TTC549 (cell line): ENCODE results near the gene RNF13.

Source experiments
- FAIRE-seq: peaks from 2 replicates; lab custom pipeline; 2012; peaks lifted over from hg19 to GRCh38; lab: Jason Lieb, UNC

Gene RNF13

DNA sequence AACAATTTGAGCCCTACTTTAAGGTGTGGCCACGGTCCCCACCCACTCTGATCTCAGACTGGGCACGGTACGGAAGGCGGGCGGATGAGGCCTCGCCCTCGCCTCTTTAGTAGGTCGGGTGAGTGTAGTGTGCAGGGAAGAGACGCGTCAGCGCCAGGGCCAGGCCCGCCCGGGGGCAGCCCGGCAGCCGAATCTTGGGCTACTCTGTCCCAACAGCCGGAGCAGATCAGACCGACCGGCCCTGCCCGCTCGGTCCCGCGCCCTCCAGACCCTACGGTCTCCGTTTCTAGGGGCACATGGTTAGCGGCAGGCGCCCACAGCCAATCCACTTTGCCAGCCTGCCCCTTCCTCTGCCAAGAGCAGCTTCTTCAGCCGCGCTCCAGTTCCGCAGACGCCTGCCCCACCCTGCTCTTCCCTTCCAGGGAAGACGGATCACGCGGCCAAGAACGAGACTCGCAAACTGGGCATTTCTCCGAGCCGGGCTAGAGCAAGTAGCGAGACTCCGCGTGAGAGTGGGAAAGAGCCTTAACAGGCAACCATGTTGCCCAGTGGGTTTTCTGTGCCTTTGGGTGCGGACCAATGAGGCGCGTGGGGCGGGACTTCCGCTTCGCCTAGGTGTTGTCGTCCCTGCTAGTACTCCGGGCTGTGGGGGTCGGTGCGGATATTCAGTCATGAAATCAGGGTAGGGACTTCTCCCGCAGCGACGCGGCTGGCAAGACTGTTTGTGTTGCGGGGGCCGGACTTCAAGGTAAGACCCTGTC is at the start of gene RNF13:
Gene RNF13 (plus strand): TSS at position 610 of the 761 bp plus-strand sequence. CDS start 32,812 bp downstream, outside the sequence.
- FAIRE-seq: no peak

GRCh38 chr3:149763565-149764195 is 49.3 kb upstream of the RNF13 start:
- no peak for FAIRE-seq

GRCh38 chr3:149764302-149764701 is 48.7 kb upstream of the RNF13 start:
- no peak for FAIRE-seq

GRCh38 chr3:149765762-149766334 is 47.2 kb upstream of the RNF13 start:
- FAIRE-seq: peak; percentile 91

DNA sequence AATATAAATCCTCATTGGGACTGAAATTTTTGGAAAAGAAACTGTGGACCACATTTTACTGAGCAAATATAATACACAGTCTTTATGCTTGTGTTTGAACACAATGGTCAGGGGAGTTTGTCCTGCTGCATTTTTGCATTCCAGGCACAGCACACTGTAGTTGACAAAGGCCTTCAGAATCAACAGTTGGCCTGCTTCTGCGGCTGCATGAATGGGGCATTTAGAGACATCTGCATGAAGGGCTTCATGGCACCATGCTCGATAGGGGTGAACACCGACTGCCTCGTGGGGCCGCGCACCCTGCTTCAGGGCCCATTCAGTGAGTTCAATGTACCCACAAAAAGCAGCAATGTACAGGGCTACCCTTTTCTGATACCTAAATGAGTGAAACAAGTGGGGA is 45.3 kb upstream of the RNF13 start:
- FAIRE-seq: no peak

DNA sequence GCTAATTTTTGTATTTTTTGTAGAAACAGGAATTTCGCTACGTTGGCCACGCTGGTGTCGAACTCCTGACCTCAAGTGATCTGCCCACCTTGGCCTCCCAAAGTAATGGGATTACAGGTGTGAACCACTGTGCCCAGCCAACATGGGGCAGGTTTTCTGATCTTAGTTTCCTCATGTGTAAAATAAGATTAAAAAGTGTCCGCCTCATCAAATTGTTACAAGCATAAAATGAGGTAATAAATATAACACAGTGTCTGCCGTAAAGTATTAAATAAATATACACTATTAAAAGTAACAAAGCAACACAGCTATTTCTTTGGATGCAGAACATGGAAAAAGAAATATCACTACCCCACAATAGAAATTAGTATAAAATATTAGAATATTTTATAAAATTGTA is 44.3 kb upstream of the RNF13 start:
- no peak for FAIRE-seq

DNA sequence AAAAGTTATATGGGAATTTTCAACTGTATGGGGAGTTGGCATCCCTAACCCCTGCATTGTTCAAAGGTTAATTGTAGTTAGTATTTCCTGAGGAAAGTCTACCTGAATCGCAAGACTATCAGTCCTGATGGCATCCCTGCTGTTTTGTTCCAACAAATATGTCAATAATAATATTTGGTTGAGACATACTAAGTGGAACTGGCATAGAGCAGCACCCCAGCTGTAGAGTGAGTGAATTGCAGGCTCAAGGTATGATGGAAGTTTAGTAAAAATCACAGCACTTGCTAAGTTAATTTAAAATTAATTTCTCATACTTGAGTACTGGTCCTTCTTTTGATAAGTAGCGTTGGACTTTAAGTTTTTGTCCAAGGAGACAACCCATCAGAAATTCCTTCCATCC is 42.8 kb upstream of the RNF13 start:
- FAIRE-seq: no peak

DNA sequence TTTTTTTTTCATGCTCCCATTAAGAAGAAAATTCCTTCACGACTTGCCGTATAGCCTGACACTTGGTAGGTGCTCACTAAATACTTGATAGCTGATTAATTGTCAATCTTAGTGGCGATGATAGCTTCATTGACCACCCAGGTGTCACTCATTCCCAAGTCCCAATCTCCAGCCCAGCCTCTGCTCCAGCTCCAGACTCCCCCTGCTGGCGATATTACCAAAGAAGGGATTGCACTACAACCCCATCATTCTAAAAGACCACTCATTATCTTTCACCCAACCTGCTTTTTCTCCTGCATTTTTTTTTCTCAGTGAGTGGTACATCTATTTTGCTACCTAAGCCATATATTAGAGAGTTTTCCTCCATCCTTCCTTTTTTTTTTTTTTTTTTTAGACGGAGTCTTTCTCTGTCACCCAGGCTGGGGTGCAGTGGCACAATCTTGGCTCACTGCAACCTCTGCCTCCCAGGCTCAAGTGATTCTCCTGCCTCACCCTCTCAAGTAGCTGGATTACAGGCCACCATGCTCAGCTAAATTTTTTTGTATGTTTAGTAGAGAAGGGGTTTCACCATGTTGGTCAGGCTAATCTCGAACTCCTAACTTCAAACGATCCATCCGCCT is 41.3 kb upstream of the RNF13 start:
- no peak for FAIRE-seq

DNA sequence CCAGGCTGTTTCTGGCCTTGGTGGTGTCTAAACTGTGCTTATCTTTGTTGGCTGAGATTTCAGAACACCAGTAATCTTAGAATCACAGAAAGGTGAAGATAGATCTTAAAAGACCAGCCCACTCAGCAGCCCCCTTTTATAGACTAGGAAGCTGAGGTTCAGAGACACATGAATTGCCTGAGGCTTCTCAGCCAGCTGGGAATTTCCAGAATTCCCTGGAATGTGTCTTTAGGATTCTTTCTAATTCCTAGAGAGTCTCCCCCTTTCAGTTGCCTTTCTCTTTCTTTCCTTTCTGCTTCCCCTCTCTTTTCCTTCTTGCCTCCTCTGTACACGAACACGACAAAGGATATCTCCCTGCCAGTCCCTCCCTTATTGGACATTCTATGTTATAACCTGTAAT is 40.2 kb upstream of the RNF13 start:
- no peak for FAIRE-seq

DNA sequence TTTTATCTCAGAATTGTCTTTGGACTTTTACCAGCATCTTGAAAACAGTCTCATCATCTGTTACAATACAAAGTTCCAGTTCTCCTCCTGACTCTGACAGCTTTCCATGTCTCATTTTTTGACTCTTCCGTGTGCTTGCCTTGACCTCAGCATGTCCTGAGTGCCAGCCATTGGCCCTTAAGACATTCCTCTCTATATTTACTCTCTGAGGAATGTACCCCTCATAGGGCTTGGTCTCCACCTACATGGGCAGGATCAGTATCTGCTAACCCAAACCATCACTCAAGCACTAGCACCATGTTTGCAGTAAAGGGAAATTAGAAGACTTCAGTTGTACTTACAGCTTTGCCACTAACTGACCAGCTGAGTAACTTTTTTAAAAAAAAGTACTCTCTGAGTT is 36.8 kb upstream of the RNF13 start:
- no peak for FAIRE-seq

DNA sequence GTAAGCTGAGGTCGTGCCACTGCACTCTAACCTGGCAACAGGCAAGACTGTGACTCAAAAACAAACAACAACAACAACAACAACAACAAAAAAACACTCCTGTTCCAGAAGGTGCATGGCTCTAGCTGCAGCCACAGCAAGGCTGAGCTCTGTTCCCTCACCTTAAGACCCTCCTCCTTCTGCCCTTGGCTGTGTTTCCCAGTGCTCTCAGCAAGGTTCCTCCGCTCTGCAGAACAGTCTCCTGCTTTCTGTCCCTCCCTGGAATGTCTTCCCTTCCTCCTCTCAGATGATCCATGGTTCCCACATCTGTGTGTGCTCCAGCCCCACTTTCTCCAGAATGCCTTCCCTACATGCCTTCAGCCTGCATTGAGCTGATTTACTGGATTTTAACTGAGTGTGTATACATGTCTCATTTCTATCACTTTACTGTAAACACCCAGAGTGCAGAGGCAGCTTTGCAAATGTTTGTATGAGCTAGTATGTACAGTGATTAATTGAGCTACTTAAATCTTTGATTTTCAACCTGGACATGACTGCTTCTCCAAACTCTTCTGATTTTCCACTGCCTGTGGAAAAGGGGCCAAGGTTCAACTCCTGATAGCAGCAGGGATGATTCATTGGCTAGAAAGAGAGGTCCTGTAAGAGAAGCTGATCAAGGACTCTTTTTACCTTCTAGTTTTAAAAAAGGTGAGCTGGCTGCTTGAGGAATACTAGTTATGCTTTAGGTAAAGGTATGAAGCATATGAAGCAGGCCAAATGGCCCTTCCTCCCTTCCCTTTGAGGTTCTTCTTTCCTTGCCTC is 35.4 kb upstream of the RNF13 start:
- no peak for FAIRE-seq

GRCh38 chr3:149781211-149781610 is 31.8 kb upstream of the RNF13 start:
- FAIRE-seq: no peak

DNA sequence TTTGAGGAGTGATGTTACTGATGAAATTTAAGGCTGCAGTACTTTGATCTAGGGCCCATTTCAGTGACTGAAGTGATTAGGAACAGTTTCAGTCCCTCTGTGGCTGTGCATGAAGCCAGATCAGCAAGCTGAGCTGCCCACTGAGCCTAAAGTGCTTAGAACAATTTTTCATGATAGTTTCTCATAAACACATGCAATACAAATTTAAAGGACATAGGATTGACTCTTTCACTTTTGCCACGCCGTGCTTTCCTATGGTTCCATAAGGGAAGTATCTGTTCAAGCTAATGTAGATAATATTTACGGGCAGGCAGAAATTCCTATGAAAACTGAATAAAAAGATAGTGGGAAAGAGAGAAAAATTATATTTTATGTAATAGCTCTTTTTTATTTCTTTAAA is 31.3 kb upstream of the RNF13 start:
- FAIRE-seq: no peak

DNA sequence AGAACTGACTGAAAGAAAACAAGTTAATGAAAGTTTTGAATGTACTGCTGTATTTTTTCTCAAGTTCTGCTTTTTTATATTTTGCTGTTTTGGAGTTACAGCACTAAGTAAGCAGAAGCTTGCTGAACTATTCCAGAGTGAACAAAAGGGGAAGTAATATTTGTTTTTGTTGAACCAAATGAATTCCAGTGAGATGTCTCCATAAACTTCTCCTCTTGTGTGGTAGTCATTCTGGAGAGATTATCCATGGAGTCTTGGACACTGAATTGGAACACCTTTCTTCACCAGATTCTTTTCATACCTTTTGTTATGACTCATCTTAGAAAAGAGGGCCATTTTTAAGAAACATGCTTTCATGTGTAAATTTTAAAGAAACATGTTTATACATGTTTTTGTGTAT is 29.4 kb upstream of the RNF13 start:
- FAIRE-seq: no peak

- no peak for FAIRE-seq
These were observed 28.8 kb upstream of the RNF13 start for GRCh38 chr3:149784064-149784704.

GRCh38 chr3:149790268-149790667 is 22.7 kb upstream of the RNF13 start:
- no peak for FAIRE-seq

DNA sequence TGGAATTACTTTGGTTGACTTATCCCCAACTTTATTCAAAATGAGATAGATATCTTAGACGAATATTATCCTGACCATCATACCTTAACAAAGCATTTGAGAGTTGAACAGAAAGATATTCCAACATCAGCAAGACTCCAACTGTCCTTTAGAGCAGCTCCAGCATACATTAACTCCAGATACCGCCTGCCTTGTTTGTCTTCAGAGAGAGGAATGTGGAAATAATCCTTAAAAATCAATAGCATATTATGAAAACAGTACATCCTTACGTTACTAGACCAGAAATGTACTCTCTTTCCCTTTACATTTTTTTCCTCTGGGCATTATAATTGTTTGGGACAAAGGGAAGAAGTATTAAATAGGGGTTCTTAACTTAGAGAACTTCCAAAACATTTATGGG is 22.3 kb upstream of the RNF13 start:
- no peak for FAIRE-seq

DNA sequence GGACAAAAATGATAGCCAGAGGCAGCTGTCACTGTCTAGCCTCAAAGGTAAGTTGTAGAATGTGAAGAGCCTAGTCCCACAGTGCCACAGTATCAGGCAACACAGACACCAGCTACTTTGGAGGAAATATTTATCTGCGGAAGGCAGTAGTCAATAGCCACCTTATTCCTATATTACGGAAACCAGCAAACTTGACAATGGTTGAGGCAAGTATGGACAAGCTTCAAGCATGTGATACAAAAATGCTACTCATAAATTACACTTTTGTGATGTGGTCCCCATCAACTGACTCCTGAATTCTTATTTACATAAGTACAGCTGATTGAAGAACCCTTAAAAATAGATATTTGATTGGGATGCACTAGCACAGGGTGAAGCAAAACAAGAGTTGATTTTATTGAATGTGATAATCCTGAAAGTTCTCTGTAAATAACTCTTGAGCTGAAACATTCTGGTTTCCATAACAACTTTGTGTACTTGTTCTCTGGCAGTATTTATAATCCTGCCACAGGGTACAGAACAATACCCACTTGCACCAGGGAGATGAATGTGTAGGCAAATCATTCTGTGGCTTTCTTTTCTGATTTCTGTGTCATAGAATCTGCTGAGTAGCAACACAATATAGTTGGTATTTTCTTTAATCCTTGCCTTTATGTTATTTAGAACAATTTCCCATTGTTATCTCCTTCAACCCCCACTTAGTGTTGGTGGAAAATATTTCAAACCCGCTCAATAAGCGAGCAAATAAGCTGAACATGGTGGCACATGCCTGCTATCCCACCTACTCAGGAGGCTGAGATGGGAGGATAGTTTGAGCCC is 20.4 kb upstream of the RNF13 start, which contains the start of gene ANKUB1:
Gene ANKUB1 (minus strand): TSS at position 103 of the 819 bp plus-strand sequence. CDS start 188 bp downstream, outside the sequence.
- FAIRE-seq: no peak

- FAIRE-seq: no peak
These were observed 17.0 kb upstream of the RNF13 start for GRCh38 chr3:149796026-149796425.

DNA sequence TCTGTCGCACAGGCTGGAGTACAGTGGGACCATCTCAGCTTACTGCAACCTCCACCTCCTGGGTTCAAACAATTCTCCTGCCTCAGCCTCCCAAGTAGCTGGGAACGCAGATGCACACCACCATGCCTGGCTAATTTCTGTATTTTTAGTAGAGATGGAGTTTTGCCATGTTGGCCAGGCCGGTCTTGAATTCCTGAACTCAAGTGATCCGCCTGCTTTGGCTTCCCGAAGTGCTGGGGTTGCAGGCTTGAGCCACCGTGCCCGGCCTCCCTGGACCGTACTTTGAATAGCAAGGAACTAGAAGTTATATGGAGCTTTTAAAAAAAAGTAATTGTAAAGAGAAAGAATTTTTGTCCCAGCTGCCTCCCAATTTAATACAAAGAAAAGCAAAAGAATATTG is 12.3 kb upstream of the RNF13 start:
- no peak for FAIRE-seq

GRCh38 chr3:149801195-149801594 is 11.8 kb upstream of the RNF13 start:
- no peak for FAIRE-seq
